ENCODE results near the gene TACSTD2. TPM values are rescaled to one million over a fixed set of nuclear protein-coding genes. Genes with fewer than 3 reads are reported as not detected.

Gene TACSTD2
- total and polyA plus RNA-seq, 2 of the 4 experiments (the other 2 are of a cell fraction): not detected

DNA sequence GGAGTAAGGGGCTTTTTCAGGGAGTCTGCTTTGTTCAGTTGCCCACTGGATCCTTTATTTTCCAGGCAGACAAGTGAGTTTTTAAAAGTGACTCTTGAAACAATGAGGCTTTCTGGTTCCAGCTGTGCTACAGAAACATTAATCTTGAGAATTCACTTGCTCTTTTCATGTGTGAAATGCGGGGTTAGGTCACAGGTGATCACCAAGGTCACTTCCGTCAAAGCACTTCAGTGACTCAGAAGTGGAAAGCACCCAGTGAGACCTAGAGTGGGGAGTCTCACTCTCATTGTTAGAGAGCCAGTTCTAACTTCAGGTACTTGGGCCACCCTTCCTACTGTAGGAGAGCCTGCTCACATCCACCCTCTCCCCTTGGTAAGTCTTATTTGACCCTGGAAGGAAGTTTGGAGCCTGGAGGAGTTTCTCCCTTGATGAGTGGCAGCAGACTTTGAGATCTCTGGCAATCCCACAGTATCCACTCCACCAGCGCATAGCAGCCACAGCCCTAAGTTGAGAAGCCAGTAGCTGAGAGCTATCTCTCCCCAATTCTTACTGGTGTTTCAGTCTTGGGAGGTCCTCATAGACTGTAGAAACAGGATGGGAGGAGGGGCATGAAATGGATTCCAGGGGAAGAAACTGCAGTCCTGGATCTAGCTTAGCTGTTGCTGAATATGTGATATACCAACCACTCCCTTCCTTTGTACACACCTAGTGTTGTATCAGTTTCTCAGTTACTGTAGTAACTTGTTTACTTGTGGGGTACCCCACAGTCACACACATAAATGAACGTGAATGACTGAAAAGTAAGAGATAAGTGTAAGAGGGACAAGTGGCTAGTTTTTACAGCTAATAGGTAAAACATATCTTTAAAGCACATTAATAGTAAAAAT lies 3.1 kb downstream of the TACSTD2 start:
- dilution Hi-C loops (cut with HindIII; ENCODE audit: low sequenced_read_pairs, unreplicated experiment) (no loop called here), intact Hi-C loops (cut with micrococcal nuclease) (no loop called here), in situ Hi-C loops (cut with MboI; ENCODE audit: low sequenced_read_pairs) (no loop called here)
- H3K23ac ChIP-seq (ENCODE audit: low read depth, low read length): no peak overlapping the region
- H3K4me2 ChIP-seq (ENCODE audit: low read depth, low read length): no peak overlapping the region
- no peaks in the 10 kb centered on the region for H4K20me1 ChIP-seq (ENCODE audit: insufficient read depth, low read length)
- H3K4me3 ChIP-seq (ENCODE audit: insufficient read depth, low read depth, low read length): no peak overlapping the region
- H3K79me1 ChIP-seq (ENCODE audit: low read depth in 1 of 2, low read length in 2 of 2): no peaks in the 10 kb centered on the region
- H2BK5ac ChIP-seq (ENCODE audit: low read depth, low read length, poor library complexity, severe bottlenecking): no peak overlapping the region
- H2AK5ac ChIP-seq (ENCODE audit: low read depth, low read length): no peak overlapping the region
- no peak for ATAC-seq (ENCODE audit: low read depth)
- H3K27me3 ChIP-seq (ENCODE audit: control insufficient read depth, insufficient read depth, low read length): peaks cover 74% of the 10 kb centered on the region
- no peak overlapping the region for H2AK9ac ChIP-seq (replicated peaks; ENCODE audit: low read depth, low read length, poor library complexity)
- no peaks in the 10 kb centered on the region for H3K36me3 ChIP-seq (ENCODE audit: control insufficient read depth, insufficient read depth, low read length)
- H3K56ac ChIP-seq (ENCODE audit: extremely low read depth, insufficient read depth, low read length): no peak overlapping the region
- H2BK15ac ChIP-seq (ENCODE audit: low read depth, low read length): no peak overlapping the region
- H3K18ac ChIP-seq (ENCODE audit: low read depth, low read length): no peak overlapping the region
- H2BK20ac ChIP-seq (ENCODE audit: low read depth, low read length): no peak overlapping the region
- H3K9ac ChIP-seq (ENCODE audit: low read depth, low read length): no peak overlapping the region
- no peak overlapping the region for H3K14ac ChIP-seq (replicated peaks; ENCODE audit: low read depth, low read length)
- DNase-seq: no peak
- no peak overlapping the region for H4K8ac ChIP-seq (ENCODE audit: low read depth in 2 of 2, low read length in 2 of 2)
- H2BK120ac ChIP-seq (ENCODE audit: low read depth, low read length): no peak overlapping the region
- CTCF ChIA-PET: no interaction called here
- H2AFZ ChIP-seq (replicated peaks; ENCODE audit: low read length, poor library complexity): no peak overlapping the region
- no peak overlapping the region for H3K27ac ChIP-seq (ENCODE audit: insufficient read depth, low read length)
- H4K91ac ChIP-seq (ENCODE audit: insufficient read depth, low read depth, low read length): no peak overlapping the region
- POLR2A ChIA-PET (ENCODE audit: unreplicated experiment): no interaction called here
- H3K4me1 ChIP-seq (ENCODE audit: control insufficient read depth, insufficient read depth, low read length): no peaks in the 10 kb centered on the region; the same call in 1 of the 2 replicates
- no peak overlapping the region for H3K4ac ChIP-seq (ENCODE audit: low read depth, low read length)
- H4K5ac ChIP-seq (ENCODE audit: low read depth, low read length): no peak overlapping the region
- no CpG with 5 or more reads among the region's 4 CpGs for WGBS, 2 experiments (ENCODE audit: extremely low coverage in 2 of 2, insufficient read length in 1 of 2)
- peaks cover 15% of the 10 kb centered on the region for H3K9me3 ChIP-seq (ENCODE audit: control insufficient read depth, insufficient read depth, low read length)
- BruUV-seq (replicated peaks): no TSS peak
- no peaks in the 10 kb centered on the region for H3K9me1 ChIP-seq (ENCODE audit: insufficient read depth, low read length)
- TF ChIP-seq SMC3 (IDR thresholded peaks at IDR 0.05; ENCODE audit: low read depth, low read length) (no peak), POLR2A (IDR thresholded peaks at IDR 0.05; ENCODE audit: low read depth, low read length) (no peak), CHD1 (IDR thresholded peaks at IDR 0.05; ENCODE audit: low read depth, low read length) (no peak), FOS (IDR thresholded peaks at IDR 0.05; ENCODE audit: low read depth, low read length) (no peak), MXI1 (IDR thresholded peaks at IDR 0.05; ENCODE audit: borderline replicate concordance, low read depth, low read length) (no peak), RFX5 (IDR thresholded peaks at IDR 0.05; ENCODE audit: low read depth, low read length) (no peak), MAFK (IDR thresholded peaks at IDR 0.05; ENCODE audit: low read depth, low read length) (no peak), BHLHE40 (IDR thresholded peaks at IDR 0.05; ENCODE audit: low read depth, low read length) (no peak), RAD21 (IDR thresholded peaks at IDR 0.05; ENCODE audit: low read length) (no peak), RCOR1 (IDR thresholded peaks at IDR 0.05; ENCODE audit: insufficient replicate concordance, low read length) (no peak), NFE2L2 (IDR thresholded peaks at IDR 0.05; ENCODE audit: low read depth, low read length) (no peak), CEBPB (IDR thresholded peaks at IDR 0.05; ENCODE audit: low read depth, low read length) (no peak)
- TF ChIP-seq, protein P1, sequence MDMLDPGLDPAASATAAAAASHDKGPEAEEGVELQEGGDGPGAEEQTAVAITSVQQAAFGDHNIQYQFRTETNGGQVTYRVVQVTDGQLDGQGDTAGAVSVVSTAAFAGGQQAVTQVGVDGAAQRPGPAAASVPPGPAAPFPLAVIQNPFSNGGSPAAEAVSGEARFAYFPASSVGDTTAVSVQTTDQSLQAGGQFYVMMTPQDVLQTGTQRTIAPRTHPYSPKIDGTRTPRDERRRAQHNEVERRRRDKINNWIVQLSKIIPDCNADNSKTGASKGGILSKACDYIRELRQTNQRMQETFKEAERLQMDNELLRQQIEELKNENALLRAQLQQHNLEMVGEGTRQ (IDR thresholded peaks at IDR 0.05; ENCODE audit: low read depth, low read length): no peak
- TF ChIP-seq, protein P2, sequence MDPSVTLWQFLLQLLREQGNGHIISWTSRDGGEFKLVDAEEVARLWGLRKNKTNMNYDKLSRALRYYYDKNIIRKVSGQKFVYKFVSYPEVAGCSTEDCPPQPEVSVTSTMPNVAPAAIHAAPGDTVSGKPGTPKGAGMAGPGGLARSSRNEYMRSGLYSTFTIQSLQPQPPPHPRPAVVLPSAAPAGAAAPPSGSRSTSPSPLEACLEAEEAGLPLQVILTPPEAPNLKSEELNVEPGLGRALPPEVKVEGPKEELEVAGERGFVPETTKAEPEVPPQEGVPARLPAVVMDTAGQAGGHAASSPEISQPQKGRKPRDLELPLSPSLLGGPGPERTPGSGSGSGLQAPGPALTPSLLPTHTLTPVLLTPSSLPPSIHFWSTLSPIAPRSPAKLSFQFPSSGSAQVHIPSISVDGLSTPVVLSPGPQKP (IDR thresholded peaks at IDR 0.05; ENCODE audit: borderline replicate concordance, low read depth, low read length): no peak
- TF ChIP-seq, protein P3, sequence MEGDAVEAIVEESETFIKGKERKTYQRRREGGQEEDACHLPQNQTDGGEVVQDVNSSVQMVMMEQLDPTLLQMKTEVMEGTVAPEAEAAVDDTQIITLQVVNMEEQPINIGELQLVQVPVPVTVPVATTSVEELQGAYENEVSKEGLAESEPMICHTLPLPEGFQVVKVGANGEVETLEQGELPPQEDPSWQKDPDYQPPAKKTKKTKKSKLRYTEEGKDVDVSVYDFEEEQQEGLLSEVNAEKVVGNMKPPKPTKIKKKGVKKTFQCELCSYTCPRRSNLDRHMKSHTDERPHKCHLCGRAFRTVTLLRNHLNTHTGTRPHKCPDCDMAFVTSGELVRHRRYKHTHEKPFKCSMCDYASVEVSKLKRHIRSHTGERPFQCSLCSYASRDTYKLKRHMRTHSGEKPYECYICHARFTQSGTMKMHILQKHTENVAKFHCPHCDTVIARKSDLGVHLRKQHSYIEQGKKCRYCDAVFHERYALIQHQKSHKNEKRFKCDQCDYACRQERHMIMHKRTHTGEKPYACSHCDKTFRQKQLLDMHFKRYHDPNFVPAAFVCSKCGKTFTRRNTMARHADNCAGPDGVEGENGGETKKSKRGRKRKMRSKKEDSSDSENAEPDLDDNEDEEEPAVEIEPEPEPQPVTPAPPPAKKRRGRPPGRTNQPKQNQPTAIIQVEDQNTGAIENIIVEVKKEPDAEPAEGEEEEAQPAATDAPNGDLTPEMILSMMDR (conservative IDR thresholded peaks at IDR 0.05; ENCODE audit: low read depth, low read length): no peak

Data from IMR-90 (cell line).